ENCODE measurements around the gene KLHL15.

KLHL15 gene

DNA sequence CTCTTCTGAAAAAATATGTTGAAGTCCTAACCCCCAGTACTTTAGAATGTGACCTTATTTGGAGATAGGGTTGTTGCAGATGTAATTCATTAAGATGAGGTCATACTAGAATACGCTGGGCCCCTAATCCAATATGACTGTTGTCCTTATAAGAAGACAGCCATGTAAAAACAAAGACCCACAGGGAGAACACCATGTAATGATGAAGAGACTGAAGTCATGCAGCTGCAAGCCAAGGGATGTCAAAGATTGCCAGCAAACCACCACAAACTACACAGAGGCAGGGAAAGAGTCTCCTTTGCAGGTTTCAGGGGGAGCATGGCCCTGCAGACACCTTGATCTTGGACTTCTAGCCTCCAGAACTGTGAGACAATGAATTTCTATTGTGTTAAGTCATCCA, 81.8 kb downstream of the KLHL15 start:
- no peak for DNase-seq (ENCODE audit: low read depth)

GRCh38 chrX:23944234-23944633, 82.8 kb downstream of the KLHL15 start:
- DNase-seq (ENCODE audit: low read depth) = no peak

- no peak for DNase-seq (ENCODE audit: low read depth)
Observed at GRCh38 chrX:23939203-23939602, 87.8 kb downstream of the KLHL15 start.

DNA sequence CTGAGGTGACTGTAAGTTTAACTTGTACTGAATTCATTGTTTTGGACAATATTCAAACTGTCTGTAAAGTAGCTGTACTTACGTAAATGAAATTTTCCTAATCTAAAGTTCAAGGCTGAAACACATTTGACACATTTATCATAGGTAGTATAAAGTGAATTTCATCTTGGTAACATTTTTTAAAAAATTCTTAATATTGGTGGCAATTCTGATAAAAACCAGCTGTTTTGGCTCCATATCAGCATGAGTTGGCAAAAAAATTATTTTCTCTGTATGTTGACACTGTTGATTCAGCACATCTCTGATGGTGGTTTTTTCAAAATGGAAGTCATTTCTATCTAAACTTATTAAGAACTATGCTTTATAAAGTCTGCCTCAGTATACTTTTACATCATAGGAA, 88.3 kb downstream of the KLHL15 start:
- DNase-seq (ENCODE audit: low read depth) = no peak

GRCh38 chrX:23937100-23937499, 89.9 kb downstream of the KLHL15 start:
- DNase-seq (ENCODE audit: low read depth) = no peak

DNA sequence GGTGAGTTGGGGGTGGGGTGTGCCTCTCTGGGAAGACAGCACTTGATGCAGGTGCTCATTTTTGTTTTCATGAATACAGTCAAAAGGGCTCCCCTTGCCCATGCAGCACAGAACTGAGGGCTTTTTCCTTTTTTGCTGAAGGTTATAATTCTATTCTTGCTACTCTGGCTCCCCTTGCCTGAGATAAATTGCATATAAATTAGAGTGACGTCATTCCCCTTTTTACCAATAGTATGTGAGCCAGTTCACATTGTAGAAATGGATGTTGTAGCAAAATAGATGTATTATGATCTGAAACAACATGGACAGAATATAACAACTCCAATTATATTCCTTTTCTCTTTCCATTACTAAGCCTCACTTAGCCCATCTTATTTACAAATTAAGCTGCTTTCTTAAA, 90.8 kb downstream of the KLHL15 start:
- no peak for DNase-seq (ENCODE audit: low read depth)

GRCh38 chrX:23935106-23935505, 91.9 kb downstream of the KLHL15 start:
- no peak for DNase-seq (ENCODE audit: low read depth)

Data from fibroblast of the conjunctiva (primary cell).